K562 (cell line): ENCODE results near the gene TMEM184B. TPM values are rescaled to one million over a fixed set of nuclear protein-coding genes. Genes with fewer than 3 reads are reported as not detected.

Experiments used
- ATAC-seq: fragments of 200-7000 bp; cut with Tn5 transposase; 3 replicates; pipeline ENCODE4 v1.9.1; 2020; ENCODE audit warnings: moderate library complexity
- BruUV-seq: library from RNA; stranded (reverse); fragments of 400-500 nt; replicated peaks from 2 replicates; lab custom pipeline; 2021; lab: Mats Ljungman, UMichigan
- CTCF ChIA-PET: fragments of 300-600 bp; formaldehyde crosslinking; extraction: SDS; loops from one replicate; lab custom pipeline; 2021; ENCODE audit warnings: low intra/inter-chr PET ratio; lab: Yijun Ruan, JAX
- POLR2A ChIA-PET: fragments of 300-600, 350-650 bp; sonication (Branson Sonifier 250); formaldehyde crosslinking; extraction: SDS; loops from one replicate; lab custom pipeline; 2021; ENCODE audit warnings: antibody characterized with exemption, inconsistent platforms; lab: Yijun Ruan, JAX
- DNase-seq, 4 experiments: peaks; one replicate each; pipeline versions ENCODE4 v3.0.0 to v3.0.0-alpha.2; 2011 to 2018; ENCODE audit warnings: low spot score in 3 of 4, mixed read lengths in 3 of 4; ENCODE audit errors: extremely low read depth in 1 of 4
- FAIRE-seq: peaks from 2 replicates; lab custom pipeline; 2011; peaks lifted over from hg19 to GRCh38; lab: Jason Lieb, UNC
- H2AFZ ChIP-seq: 2 replicates; pipeline ENCODE4 v1.6.0; 2011; ENCODE audit warnings: low read depth, low read length, control low read depth, inconsistent platforms
- H3K27ac ChIP-seq: fragments of 200-600 bp; 3 replicates; pipeline ENCODE4 v1.8.0; 2011; ENCODE audit warnings: low read depth, mild to moderate bottlenecking, control low read depth, inconsistent platforms, low read length, moderate library complexity, mixed read lengths; ENCODE audit errors: extremely low read depth
- H3K27me3 ChIP-seq, 2 experiments: fragments of 300-600 bp in 1 of 2; 2 replicates in 1 of 2; 3 replicates in 1 of 2; pipeline versions ENCODE4 v1.6.0 to v1.8.0; 2011; ENCODE audit warnings: inconsistent platforms in 2 of 2, low read length in 2 of 2, mild to moderate bottlenecking in 1 of 2, mixed read lengths in 1 of 2, moderate library complexity in 1 of 2; ENCODE audit not compliant: control insufficient read depth in 2 of 2, insufficient read depth in 2 of 2
- H3K36me3 ChIP-seq: fragments of 300-600 bp; 3 replicates; pipeline ENCODE4 v1.8.0; 2011; ENCODE audit warnings: mild to moderate bottlenecking, low read length, inconsistent platforms; ENCODE audit not compliant: control insufficient read depth, insufficient read depth
- H3K4me1 ChIP-seq, 2 experiments: fragments of 200-600 bp in 1 of 2; replicated peaks in 1 of 2; 2 replicates in 1 of 2; 3 replicates in 1 of 2; pipeline versions ENCODE4 v1.5.1 to v1.8.0; 2011; ENCODE audit warnings: inconsistent platforms in 2 of 2, low read length in 2 of 2, mild to moderate bottlenecking in 1 of 2, mixed read lengths in 1 of 2, moderate library complexity in 1 of 2; ENCODE audit not compliant: control insufficient read depth in 2 of 2, insufficient read depth in 2 of 2
- H3K4me2 ChIP-seq: 2 replicates; pipeline ENCODE4 v1.6.1; 2011; ENCODE audit warnings: low read length, control low read depth, inconsistent platforms, mixed read lengths; ENCODE audit not compliant: insufficient read depth
- H3K4me3 ChIP-seq: fragments of 200-600 bp; sonication (generic), shearing (Covaris generic); 2 replicates; pipeline ENCODE4 v1.5.1; 2016; ENCODE audit warnings: control low read depth, inconsistent platforms
- H3K79me2 ChIP-seq: fragments of 200-600 bp; 3 replicates; pipeline ENCODE4 v1.8.0; 2011; ENCODE audit warnings: low read length, inconsistent platforms; ENCODE audit not compliant: control insufficient read depth, insufficient read depth
- H3K9ac ChIP-seq, 2 experiments: 2 replicates each; pipeline versions ENCODE4 v1.6.0 to v1.6.1; 2011; ENCODE audit warnings: low read depth in 2 of 2, low read length in 2 of 2, control low read depth in 1 of 2, inconsistent platforms in 1 of 2, mild to moderate bottlenecking in 1 of 2, mixed read lengths in 1 of 2; ENCODE audit not compliant: insufficient read depth in 1 of 2
- H3K9me1 ChIP-seq: one replicate; pipeline ENCODE4 v1.6.0; 2011; ENCODE audit warnings: inconsistent platforms, mild to moderate bottlenecking, low read length, moderate library complexity; ENCODE audit not compliant: control insufficient read depth, insufficient read depth
- H3K9me3 ChIP-seq: replicated peaks from 2 replicates; pipeline ENCODE4 v1.5.1; 2011; ENCODE audit warnings: low read depth, low read length, inconsistent platforms; ENCODE audit not compliant: control insufficient read depth, insufficient read depth
- H4K20me1 ChIP-seq: replicated peaks from 2 replicates; pipeline ENCODE4 v1.6.1; 2011; ENCODE audit warnings: low read length, inconsistent platforms, mixed read lengths; ENCODE audit not compliant: control insufficient read depth, insufficient read depth
- FOXA3 ChIP-seq, 2 experiments: fragments of 450-650 bp in 1 of 2; sonication (generic) in 1 of 2; formaldehyde crosslinking; IDR thresholded peaks in 1 of 2; conservative IDR thresholded peaks in 1 of 2; 2 replicates each; pipeline versions ENCODE4 v1.4.0 to v1.8.0; 2020 to 2022; ENCODE audit warnings: mild to moderate bottlenecking in 2 of 2, missing genetic modification reagents in 1 of 2
- FOXK1 ChIP-seq: sonication (generic); formaldehyde crosslinking; IDR thresholded peaks from 2 replicates; pipeline ENCODE4 v1.8.0; 2022; ENCODE audit warnings: missing genetic modification reagents, mild to moderate bottlenecking, borderline replicate concordance
- MXI1 ChIP-seq: IDR thresholded peaks from 2 replicates; pipeline ENCODE4 v1.6.1; 2011; ENCODE audit warnings: low read depth, mild to moderate bottlenecking, improper control_type of control experiment, low read length
- RAD21 ChIP-seq, 2 experiments: fragments of 250-450 bp in 1 of 2; fragments of 450-650 bp in 1 of 2; sonication (Bioruptor Pico) in 1 of 2; formaldehyde crosslinking in 1 of 2; IDR thresholded peaks in 1 of 2; conservative IDR thresholded peaks in 1 of 2; 2 replicates each; pipeline versions ENCODE4 v1.4.0 to v1.8.0; 2020 to 2022; ENCODE audit warnings: mild to moderate bottlenecking in 2 of 2, moderate library complexity in 1 of 2
- TEAD4 ChIP-seq, 2 experiments: sonication (generic) in 1 of 2; formaldehyde crosslinking in 1 of 2; IDR thresholded peaks; 2 replicates each; pipeline versions ENCODE4 v1.6.1 to v1.8.0; 2012 to 2022; ENCODE audit warnings: borderline replicate concordance in 1 of 2, inconsistent platforms in 1 of 2, low read length in 1 of 2, mild to moderate bottlenecking in 1 of 2, missing genetic modification reagents in 1 of 2
- XRCC4 ChIP-seq: IDR thresholded peaks from one replicate; pipeline ENCODE4 v1.6.1; 2011; ENCODE audit not compliant: insufficient read depth, insufficient read length; ENCODE audit errors: extremely low read depth
- ZNF232 ChIP-seq: sonication (generic); formaldehyde crosslinking; IDR thresholded peaks from 2 replicates; pipeline ENCODE4 v1.8.0; 2022; ENCODE audit warnings: mild to moderate bottlenecking, missing genetic modification reagents
- ZNF699 ChIP-seq: fragments of 250-450 bp; sonication (Bioruptor Pico); IDR thresholded peaks from 2 replicates; pipeline ENCODE4 v1.8.0; 2021; ENCODE audit warnings: mild to moderate bottlenecking, moderate library complexity; ENCODE audit not compliant: insufficient replicate concordance
- WGBS: fragments of 100-300 bp; shearing (Covaris generic); methylation state at CpG from one replicate; pipeline ENCODE4 v1.1.6; 2016; ENCODE audit warnings: low coverage, mixed read lengths; ENCODE audit not compliant: insufficient coverage; ENCODE audit errors: missing lambda C conversion rate; 5-methylcytosine and 5-hydroxymethylcytosine counted together
- in situ Hi-C: fragments of 300-500 bp; cut with MboI; formaldehyde crosslinking; loops from 4 replicates; pipeline ENCODE4 v1.15.0; 2018; ENCODE audit warnings: inconsistent platforms, mixed read lengths
- intact Hi-C: fragments of 100-400 bp; cut with micrococcal nuclease; formaldehyde crosslinking; loops from 2 replicates; pipeline ENCODE4 v1.14.2; 2022
- polyA plus RNA-seq, 8 experiments: library from polyadenylated mRNA; depleted of rRNA in 4 of 8; stranded (reverse) in 5 of 8; unstranded in 3 of 8; fragments of >200 nt; fragmentation: Nextera tagmentation in 2 of 8; fragmentation: Illumina TruSeq in 1 of 8; extraction: Ambion mirVana in 2 of 8; extraction: Trizol in 1 of 8; gene quantifications; 2 replicates each; pipeline versions ENCODE4 v1.2.1 to v1.2.3, GENCODE V29; 2011 to 2014; ENCODE audit warnings: inconsistent platforms in 1 of 8, missing spikeins in 1 of 8
- total RNA-seq, 7 experiments: library from RNA; depleted of rRNA in 6 of 7; stranded (reverse); fragments of >200 nt in 6 of 7; fragmentation: Illumina TruSeq in 2 of 7; extraction: Trizol in 2 of 7; gene quantifications; 2 replicates each; pipeline versions ENCODE4 v1.2.1 to v1.2.3, GENCODE V29; 2011 to 2021; ENCODE audit warnings: low replicate concordance in 1 of 7
- TF ChIP-seq, protein P1 (sequence below), 2 experiments: fragments of 250-450 bp in 1 of 2; fragments of 450-650 bp in 1 of 2; sonication (Bioruptor Pico) in 1 of 2; IDR thresholded peaks; 2 replicates each; pipeline versions ENCODE4 v1.6.1 to v1.8.0; 2016 to 2021; ENCODE audit warnings: mild to moderate bottlenecking in 2 of 2, moderate library complexity in 2 of 2, missing compliant biosample characterization in 1 of 2, missing genetic modification characterization in 1 of 2
- TF ChIP-seq, protein P2 (sequence below), 2 experiments: fragments of 450-650 bp; IDR thresholded peaks; 2 replicates each; pipeline ENCODE4 v1.6.1; 2018; ENCODE audit warnings: mild to moderate bottlenecking in 2 of 2, low read depth in 1 of 2; ENCODE audit not compliant: partially characterized antibody in 2 of 2

The TMEM184B gene
- total and polyA plus RNA-seq, 9 of the 15 experiments (the other 6 are each of a cell fraction or from before 2014, with no cell fraction given): 0.31 to 25.1 (median 6.2) TPM

DNA sequence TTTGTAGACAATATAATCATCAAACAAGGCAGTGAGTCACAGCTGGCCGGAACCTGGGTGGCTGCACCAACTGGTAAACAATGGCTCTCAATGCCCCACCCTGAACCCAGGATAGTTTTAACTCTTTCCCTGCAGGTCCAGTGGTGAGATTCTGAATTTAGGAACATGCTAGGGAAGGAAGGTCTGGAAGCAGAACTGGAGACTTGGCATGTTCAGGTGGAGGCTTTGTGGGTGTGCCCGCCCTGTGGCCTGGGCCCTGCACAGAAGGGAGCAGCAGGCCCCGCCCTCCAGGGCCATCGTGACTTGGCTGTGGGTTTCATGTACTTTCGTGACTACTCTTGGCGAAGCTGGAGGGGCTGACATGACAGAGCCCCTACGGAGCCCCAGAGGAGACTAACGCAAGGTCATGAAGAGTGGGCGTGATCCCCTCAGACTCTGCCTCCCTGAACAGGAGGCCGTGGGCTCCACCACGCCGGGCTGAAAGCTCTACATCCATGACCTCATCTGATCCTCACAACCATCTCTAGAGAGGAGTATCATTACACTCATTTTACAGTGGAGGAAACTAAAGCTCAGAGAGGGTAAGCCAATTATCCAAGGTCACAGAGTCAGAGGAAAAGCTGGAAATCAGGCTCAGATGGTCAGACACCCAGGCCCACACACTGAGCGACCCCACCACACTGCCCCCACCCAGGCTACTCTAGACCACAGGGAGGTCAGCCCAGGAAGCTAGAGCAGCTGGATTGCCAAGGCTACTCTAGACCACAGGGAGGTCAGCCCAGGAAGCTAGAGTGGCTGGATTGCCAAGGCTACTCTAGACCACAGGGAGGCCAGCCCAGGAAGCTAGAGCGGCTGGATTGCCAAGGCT, 43.7 kb downstream of the TMEM184B start:
- ChIA-PET CTCF (no interaction called here), POLR2A (interaction anchor here (0.8 to 1.2 kb wide), 2 partner anchors 11 to 118 kb away, joined by 3 to 4 read pairs; partner anchors contain the start of gene BAIAP2L2)
- 83% methylated on average over 13 of the region's 14 CpGs for WGBS
- no peaks in the 10 kb centered on the region for H4K20me1 ChIP-seq
- intact Hi-C loops: no loop called here
- FAIRE-seq: no peak
- H3K4me1 ChIP-seq: no peaks in the 10 kb centered on the region; a peak in 2 of 5 replicates
- H3K27me3 ChIP-seq: no peaks in the 10 kb centered on the region
- H3K9me1 ChIP-seq: no peaks in the 10 kb centered on the region
- BruUV-seq: no TSS peak
- DNase-seq: no peak
- no peak for ATAC-seq
- H3K9me3 ChIP-seq: no peaks in the 10 kb centered on the region
- H3K9ac ChIP-seq: 0 out of 4 replicates have a peak overlapping the region, but pooled peaks of 1 of the 2 experiments have one; percentile 52
- no peak overlapping the region for H3K4me2 ChIP-seq
- H3K4me3 ChIP-seq: no peak overlapping the region
- no peaks in the 10 kb centered on the region for H3K79me2 ChIP-seq
- in situ Hi-C loops: no loop called here
- H3K36me3 ChIP-seq: peaks cover 28% of the 10 kb centered on the region; the same call in 2 of the 3 replicates
- H3K27ac ChIP-seq: no peak overlapping the region
- no peak overlapping the region for H2AFZ ChIP-seq
- TF ChIP-seq FOXK1 (CRISPR knock-in tag) (no peak), ZNF699 (CRISPR knock-in tag) (no peak), RAD21 (CRISPR knock-in tag; conservative IDR thresholded peaks at IDR 0.05 in 1 of 2, IDR thresholded peaks at IDR 0.05 in 1 of 2) (no peak), TEAD4 (IDR thresholded peaks at IDR 0.05; ENCODE audit: low read length) (no peak), TEAD4 (CRISPR knock-in tag; IDR thresholded peaks at IDR 0.05; ENCODE audit: borderline replicate concordance) (no peak), ZNF232 (CRISPR knock-in tag) (no peak), XRCC4 (no peak), MXI1 (no peak), FOXA3 (CRISPR knock-in tag; conservative IDR thresholded peaks at IDR 0.05 in 1 of 2, IDR thresholded peaks at IDR 0.05 in 1 of 2) (no peak)
- TF ChIP-seq, protein P1, sequence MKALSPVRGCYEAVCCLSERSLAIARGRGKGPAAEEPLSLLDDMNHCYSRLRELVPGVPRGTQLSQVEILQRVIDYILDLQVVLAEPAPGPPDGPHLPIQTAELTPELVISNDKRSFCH (CRISPR knock-in tag; IDR thresholded peaks at IDR 0.05): no peak
- TF ChIP-seq, protein P1 (tag; IDR thresholded peaks at IDR 0.05): no peak
- TF ChIP-seq, protein P2, sequence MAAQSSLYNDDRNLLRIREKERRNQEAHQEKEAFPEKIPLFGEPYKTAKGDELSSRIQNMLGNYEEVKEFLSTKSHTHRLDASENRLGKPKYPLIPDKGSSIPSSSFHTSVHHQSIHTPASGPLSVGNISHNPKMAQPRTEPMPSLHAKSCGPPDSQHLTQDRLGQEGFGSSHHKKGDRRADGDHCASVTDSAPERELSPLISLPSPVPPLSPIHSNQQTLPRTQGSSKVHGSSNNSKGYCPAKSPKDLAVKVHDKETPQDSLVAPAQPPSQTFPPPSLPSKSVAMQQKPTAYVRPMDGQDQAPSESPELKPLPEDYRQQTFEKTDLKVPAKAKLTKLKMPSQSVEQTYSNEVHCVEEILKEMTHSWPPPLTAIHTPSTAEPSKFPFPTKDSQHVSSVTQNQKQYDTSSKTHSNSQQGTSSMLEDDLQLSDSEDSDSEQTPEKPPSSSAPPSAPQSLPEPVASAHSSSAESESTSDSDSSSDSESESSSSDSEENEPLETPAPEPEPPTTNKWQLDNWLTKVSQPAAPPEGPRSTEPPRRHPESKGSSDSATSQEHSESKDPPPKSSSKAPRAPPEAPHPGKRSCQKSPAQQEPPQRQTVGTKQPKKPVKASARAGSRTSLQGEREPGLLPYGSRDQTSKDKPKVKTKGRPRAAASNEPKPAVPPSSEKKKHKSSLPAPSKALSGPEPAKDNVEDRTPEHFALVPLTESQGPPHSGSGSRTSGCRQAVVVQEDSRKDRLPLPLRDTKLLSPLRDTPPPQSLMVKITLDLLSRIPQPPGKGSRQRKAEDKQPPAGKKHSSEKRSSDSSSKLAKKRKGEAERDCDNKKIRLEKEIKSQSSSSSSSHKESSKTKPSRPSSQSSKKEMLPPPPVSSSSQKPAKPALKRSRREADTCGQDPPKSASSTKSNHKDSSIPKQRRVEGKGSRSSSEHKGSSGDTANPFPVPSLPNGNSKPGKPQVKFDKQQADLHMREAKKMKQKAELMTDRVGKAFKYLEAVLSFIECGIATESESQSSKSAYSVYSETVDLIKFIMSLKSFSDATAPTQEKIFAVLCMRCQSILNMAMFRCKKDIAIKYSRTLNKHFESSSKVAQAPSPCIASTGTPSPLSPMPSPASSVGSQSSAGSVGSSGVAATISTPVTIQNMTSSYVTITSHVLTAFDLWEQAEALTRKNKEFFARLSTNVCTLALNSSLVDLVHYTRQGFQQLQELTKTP (IDR thresholded peaks at IDR 0.05; ENCODE audit: low read depth in 1 of 2, partially characterized antibody in 2 of 2): no peak
